Head of caudate nucleus (tissue), 42 donors: ENCODE results near the gene TSHZ1.

Experiments used
- DNase-seq, 42 donors: peaks; one replicate each; pipeline versions ENCODE4 v3.0.0 to v3.0.0-alpha.2; 2020 to 2021; ENCODE audit warnings: mixed read lengths in 7 of 42
- intact Hi-C: fragments of 100-400 bp; cut with DNase I; formaldehyde crosslinking; loops from one replicate; pipeline ENCODE4 v1.15.0; 2022

The TSHZ1 gene

DNA sequence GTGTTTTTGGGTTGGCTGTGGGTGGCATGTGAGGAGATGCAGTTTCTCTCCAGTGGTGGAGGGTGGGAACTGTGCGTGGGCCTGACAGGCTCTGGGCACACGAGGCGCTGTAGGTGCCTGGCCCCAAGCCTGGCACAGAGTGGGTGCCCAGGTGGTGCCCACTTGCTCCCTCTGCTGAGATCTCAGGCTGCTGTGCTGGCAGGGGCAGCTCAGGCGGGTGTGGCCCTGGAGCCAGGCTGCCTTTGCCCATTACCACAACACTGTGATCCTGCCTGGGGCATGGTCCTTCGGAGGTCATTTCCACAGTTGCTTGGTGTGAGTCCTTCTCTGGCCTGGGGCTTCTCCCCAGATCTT lies 20.4 kb downstream of the TSHZ1 start:
- intact Hi-C loops: no loop called here
- DNase-seq: no peak

DNA sequence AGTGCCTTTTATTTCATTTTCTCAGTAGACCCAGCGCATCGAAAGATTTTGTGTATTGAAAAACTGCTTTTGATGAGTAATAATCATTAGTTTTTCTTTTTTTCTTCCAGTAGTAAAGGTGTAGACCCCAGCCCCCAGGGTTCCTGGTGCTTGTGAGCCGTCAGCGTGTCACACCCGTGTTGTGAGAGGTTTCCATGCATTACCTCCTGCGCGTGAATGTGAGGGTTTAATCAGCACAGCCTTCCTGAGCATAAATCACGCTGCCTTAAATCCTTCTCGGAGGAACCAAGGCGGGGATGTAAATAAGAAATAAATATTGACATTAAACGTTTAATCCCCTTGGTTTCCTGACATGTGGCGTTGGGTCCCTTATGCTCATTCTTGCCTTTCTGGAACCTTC lies 24.3 kb downstream of the TSHZ1 start:
- intact Hi-C loops: no loop called here
- DNase-seq: no peak

DNA sequence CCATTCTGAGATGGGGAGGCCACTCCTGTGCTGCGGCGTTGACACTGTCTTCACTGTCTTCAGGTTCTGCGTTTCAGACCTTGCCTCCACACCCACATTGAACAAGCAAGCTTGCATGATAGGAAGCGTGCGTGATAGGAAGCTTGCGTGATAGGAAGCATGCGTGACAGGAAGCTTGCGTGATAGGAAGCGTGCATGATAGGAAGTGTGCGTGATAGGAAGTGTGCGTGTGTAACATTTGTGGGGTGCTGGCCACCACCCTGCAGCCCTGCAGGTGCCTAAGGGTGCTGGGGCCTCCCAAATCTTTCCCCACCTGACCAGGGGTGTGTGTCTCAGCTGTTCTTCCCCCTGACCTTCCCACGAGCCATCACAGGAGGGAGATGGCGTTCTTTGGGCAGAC lies 25.3 kb downstream of the TSHZ1 start:
- no peak for DNase-seq
- intact Hi-C loops: no loop called here

DNA sequence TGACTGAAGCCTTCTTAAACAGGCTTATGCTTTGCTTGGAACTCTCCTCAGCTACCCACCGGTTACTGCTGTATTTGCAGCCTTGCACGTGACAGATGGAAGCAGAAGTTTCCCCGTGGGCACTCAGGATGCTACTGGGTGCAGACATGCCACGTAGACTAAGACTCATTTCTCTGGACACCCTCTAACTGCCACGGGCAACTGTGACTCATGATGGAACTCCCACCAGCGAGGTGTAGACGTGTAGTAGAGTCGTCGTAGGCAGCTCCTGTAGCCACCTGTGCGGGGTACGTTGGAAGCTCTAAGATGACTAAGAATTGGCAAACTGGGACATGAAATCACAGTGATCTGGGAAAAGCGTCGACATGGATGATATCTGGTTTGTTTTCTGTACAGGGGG lies 27.5 kb downstream of the TSHZ1 start:
- DNase-seq: peak in 33 of 42 donors; percentile 29 to 88 (median 61)
- intact Hi-C loops: no loop called here

DNA sequence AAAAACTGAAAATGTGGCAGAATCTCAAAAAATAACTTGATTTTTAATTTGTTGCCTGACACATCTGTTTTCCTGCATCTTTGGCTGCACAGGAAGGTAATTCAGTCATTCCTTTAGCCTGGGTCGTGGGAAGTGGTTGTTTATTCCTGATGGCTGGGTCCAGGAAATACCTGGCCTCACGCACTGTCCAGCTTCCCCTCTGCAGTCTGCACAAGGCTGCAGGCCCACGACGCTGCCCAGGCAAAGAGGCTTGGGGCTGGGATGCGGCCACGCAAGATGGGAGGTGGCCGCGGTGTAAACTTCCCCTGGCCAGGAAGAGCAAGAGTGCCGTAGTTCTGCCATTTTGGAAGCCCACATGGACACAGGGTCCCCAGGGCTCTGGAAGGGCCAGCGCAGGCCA lies 28.2 kb downstream of the TSHZ1 start:
- intact Hi-C loops: no loop called here
- DNase-seq: no peak

DNA sequence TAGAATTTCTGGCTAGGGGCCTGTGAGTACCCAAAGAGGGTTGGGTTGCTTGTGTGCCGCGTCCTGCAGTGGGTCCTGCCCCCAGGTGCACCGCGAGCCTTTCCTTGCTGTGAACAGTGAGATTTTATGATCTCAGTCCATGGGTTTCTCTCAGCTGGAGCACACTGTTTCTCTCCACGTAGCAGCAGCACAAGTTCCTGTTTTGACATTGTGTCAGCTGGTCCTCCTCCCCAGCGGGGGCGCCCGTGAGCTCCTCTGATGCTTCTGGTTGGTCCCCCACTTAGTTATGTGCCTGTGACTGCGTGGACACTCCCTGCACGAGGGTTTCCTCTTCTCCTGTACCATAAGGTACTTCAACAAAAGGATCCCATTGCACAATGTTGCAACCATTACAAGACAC lies 29.8 kb downstream of the TSHZ1 start:
- intact Hi-C loops: no loop called here
- DNase-seq: no peak

DNA sequence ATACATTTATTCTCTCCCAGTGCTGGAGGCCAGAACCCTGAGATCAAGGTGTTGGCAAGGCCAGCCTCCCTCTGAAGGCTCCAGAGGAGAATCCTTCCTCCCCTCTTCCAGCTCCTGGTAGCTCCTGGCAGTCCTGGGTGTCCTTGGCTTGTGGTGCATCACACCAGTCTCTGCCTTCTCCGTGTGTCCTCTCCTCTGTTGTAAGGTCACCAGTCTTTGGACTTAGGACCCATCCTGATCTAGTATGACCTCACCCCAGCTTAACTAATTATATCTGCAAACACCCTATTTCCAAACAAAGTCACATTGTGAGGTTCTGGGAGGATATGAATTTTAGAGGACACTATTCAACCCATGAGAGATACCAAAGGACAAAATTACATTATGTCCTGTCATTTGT lies 31.1 kb downstream of the TSHZ1 start:
- DNase-seq: no peak
- intact Hi-C loops: no loop called here

DNA sequence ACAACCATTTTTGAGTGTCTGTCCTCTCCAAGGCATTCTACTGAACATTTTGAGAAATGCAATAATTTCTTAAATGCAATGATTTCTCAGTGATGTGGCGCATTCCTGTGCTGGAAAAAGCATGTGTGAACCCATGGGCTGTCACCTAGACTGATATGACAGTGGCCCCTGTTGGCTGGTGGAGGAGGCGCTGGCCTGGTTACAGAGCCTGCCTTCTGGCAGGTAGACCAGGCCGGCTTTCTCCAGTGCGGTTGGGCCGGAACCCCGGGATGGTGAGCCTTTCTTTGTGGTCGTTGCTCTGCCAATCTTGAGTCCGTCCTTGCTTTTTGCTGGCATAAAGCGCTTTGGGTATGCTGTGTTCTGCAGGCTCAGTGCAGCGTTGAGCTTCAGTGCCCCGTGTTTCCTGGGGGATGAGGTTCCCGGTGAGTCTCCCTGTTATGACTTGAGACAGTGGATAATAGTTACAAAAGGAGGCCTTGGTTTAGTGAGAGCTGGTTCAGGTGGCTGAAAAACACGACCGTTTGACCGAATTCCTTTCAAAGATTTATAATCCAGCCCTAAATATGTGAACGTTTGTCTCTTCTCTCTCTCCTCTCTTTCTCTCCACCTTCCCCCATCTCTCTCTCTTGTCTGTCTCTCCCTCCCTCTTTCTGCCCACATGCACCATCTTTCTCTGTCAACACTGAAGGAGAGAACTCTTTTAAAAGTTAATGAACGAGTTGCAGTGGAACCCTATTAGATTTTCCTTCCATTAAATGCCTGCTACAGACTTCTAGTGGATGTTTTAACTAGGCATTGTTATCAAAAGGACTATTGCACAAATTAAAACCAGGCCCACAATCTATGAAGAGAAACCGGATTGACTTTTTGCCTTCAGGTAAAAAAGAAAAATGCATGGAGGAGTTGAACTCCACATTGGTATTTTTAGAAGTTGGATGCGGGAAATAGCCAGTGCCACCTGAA lies 34.0 kb downstream of the TSHZ1 start:
- intact Hi-C loops: no loop called here

DNA sequence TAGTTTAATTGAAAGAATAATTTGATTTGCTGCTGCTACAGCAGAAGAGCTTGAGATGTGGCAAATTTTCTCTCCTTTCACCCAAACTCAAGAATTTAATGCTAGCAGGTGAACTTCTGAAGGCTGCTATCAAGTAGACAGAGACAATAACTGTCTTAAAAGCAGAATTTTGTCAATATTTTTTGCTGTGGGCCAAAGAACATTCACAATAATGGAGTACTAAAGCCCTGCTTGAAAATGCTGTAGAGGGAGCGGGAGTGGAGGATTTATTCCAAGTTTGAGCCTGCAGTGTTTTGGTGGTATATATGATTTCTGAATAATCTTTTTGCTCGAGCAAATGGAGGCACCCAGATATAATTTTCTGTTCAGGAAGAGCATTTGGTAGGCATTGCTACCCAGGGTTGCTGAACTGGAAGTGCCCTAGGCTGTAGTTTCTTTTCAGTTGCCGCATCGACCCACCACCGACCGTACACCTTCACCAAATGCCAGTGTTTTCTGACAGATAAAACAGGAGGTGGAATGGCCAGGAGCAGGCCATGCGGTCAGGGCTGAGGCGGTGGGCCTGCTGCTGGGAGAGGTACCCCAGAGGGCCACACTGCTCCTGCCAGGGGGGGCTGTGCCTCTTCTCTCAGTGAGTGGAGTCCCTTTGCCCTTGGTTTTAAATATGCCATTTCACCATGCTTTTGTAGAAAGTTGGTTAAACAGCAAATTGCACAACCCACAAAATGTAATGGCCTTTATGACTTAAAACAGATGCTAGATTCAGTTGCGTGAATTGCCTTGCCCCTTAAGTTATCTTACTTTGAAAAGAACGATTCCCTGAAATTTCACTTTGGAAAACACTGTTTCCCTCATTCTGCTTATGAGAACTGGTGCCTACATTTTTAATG lies 36.4 kb downstream of the TSHZ1 start:
- intact Hi-C loops: no loop called here

More for the DNA sequence above, 34.0 kb downstream of the TSHZ1 start:
- DNase-seq: peak in 2 of 42 donors; percentile 19 to 33

DNA sequence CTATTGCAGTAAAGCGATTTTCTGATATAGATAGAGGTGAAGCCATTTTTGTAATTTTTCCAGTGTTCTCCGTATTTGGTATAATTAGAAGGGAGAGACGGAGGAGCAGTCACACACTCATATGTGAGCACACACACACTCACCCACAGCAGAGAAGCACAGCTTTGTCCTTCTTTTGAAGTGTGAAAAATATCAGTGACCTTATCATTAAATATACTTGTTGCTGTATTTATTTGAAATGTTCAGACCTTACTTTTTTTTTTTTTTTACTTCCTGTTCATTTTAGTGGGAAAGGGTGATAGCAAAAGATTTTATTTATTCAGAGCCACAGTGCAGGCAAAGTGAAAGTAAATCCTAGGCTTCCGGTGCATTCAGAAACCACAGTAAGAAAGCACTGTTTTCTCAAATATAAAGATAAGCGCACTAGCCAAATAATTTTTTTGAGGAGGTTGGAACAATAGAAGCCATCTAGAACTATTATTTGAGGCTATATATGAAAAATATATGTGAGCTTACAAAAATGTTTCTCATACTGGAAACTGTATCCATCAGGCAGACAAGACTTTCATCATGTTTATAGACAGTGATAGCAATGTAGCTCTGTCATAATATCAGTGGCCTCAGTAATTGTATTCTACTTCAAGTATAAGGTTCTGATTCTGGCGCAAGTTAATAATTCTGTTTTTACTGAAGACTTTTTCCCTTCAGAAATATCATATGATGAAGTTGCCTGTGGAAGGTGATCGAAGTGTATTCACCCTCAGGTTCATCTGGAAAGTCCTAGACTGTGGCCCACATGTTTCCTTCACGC lies 37.2 kb downstream of the TSHZ1 start:
- intact Hi-C loops: no loop called here
- DNase-seq: no peak

More for the DNA sequence above, 36.4 kb downstream of the TSHZ1 start:
- peak in 2 of 42 donors; percentile 18 to 19 for DNase-seq

DNA sequence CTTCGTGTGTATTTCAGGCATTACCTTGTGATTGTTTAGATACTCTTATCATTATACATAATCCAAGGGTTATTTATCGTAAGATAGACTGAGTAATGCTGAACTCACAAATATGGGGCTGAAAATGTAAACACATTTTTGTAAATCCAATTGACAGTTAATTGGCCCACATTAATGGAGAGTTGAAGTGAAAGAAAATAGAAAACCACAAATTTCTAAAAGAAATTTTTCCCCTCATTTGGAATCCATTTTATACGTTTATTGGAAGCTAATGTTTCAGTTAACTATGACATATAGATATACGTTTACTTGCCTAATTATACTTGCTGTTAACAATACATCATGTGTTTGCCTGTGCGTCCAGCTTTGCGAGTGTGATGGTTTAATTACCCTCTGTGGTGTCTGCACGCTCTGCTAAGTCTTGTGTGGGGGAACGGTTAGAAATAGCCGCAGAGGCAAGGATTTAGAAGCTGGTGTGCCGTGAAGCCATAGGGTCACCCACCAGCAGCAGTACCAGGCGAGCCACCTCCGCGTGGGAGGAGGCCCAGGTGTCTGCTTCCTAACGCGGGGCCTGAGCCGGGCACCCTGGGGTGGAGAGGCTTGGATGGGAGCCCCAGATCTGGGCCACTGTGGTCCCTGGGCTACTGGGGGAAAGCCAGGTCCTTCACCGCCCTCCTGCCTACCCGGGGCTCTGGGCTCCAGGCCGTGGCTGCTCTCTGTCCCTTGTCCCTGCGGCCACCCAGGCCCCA lies 38.0 kb downstream of the TSHZ1 start:
- peak in 1 of 42 donors; percentile 13 for DNase-seq
- intact Hi-C loops: no loop called here

DNA sequence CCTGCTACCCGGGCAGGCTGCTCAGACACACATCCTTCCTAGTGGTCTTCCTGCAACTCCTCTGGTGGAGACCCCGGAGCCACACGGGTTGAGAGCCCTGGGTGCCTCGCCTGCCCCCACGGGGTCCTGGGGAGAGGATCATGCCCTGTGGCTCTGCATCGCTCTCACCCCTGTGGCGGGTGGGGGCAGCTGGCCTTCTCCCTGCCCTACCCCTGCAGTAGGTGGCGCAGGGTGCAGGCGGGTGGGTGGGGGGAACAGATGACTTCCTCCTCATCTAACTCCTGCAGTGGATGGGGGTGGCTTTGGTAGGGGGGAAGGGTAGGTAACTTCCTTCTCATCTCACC lies 38.5 kb downstream of the TSHZ1 start:
- intact Hi-C loops: no loop called here
- no peak for DNase-seq

DNA sequence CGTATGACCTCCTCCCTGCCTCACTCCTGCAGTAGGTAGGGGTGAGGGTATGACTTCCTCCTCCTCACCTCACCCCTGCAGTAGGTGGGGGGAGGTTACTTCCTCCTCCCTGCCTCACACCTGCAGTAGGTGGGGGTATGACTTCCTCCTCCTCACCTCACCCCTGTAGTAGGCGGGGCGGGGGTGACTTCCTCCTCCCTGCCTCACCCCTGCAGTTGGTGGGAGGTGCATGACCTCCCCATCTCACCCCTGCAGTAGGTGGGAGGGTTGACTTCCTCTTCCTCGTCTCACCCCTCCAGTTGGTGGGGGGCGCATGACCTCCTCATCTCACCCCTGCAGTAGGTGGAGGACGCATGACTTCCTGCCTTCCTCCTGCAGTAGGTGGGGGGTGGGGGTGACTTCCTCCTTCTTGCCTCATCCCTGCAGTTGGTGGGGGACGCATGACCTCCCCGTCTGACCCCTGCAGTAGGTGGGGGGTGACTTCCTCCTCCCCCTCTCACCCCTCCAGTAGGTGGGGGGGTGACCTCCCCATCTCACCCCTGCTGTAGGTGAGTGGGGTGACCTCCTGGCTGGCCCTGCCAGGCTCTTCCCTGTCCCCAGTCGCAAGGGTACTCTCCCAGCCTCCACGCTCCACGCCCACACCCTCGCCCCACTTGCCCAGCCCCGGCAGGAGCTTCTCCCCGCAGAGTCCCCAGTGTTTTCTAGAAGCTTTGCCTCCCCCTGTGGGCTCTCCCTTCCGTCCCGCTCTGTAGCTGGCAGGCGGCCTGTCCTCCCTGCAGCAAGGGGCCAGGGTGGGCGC lies 39.3 kb downstream of the TSHZ1 start:
- intact Hi-C loops: no loop called here
- DNase-seq: no peak

DNA sequence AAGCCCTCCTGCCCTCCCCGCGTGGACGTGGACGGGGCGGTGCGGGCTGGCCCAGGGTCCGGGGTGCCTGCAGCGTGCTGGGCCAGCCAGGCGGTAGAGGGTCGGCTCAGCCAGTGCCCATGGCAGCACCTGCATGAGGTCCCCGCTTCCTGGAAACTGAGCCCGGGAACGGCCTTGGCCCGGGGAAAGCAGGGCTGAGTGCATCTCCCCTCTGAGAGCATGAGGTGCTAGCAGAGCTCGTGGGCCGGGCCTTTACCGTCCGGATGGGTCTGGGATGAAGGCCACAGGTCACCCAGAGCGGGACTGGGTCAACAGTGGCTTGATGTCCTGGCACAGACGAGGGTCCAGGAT lies 39.8 kb downstream of the TSHZ1 start:
- no peak for DNase-seq
- intact Hi-C loops: no loop called here

DNA sequence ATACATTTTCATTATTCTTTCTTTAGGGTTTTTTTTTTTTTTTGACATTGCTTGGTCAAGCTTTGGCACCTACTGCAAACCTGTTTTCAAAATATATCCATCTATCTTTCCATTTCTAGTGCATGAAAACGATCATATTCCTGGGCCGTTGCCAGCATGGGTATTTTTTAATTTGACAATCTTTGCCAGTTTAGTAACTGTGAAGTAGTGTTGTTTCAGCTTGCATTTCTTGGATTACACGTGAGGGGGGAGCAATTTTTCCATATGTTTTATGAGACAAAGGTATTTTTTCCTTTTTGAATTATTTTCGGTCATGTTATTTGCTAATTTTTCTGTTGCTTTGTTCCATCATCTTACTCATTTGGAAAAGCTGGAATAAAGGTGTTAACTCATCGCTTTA lies 40.9 kb downstream of the TSHZ1 start:
- intact Hi-C loops: no loop called here
- DNase-seq: no peak

DNA sequence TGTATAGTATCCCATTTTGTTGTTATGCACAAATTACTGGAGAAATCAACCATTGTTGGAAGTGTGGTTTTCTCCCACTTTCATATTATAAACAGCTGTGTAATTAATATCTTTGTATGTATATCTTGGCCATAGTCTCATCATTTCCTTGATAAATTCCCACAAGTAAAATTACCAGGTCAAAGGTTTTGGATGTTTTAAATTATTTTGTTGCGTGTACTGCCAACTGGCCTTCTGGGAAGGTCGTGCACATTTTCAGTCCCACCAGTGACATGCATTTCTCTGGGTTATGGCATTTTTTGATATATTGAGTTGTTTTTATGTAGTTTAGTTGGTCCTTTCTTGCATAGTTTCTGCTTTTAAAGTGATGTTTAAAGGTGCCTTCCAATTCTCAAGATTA lies 41.5 kb downstream of the TSHZ1 start:
- DNase-seq: no peak
- intact Hi-C loops: no loop called here

DNA sequence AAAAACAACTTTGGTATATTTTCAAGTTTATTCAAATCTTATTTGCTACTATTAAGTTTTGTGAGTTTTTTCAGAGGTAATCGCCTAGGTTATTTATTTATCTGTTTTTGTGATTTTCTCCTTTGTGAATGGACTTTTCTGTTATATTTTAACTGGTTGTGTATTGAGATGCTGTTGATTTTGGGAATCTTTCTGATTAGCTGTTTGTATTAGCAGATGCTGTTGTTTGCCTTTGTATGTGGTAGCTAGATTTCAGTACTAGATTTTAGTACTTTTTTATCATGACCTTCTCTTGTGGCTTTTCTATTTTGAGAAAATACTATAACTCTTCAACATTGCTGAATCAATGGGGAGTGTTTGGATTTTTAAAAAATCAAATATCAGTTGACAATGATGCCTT lies 42.4 kb downstream of the TSHZ1 start:
- intact Hi-C loops: no loop called here
- no peak for DNase-seq

DNA sequence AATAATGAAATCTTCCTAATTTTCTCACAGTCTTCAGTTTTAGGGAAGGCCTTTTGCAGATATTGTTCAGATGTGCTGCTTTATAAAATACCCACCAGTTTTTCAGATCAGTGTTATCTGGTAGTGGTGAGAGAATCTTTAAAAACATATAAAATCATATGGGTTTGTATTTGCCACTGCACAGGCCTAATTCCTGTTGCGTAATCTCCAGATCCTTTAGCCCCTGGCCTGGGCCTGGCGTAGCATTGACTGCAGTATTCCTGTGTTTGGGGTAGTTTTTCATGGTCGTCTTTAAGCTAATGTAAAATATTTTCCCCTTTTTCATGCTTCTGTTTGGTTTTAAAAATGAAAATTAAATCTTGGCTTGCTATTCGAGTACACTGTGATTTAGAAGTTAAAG lies 43.2 kb downstream of the TSHZ1 start:
- DNase-seq: no peak
- intact Hi-C loops: no loop called here
